Activated CD8-positive, alpha-beta memory T cell treated with anti-CD3 and anti-CD28 coated beads, Interleukin-2, amount 10 ng/mL, durations not matched to agents 7 days and 5 days (primary cell): ENCODE results near the gene CTSO. TPM values are rescaled to one million over a fixed set of nuclear protein-coding genes. Genes with fewer than 3 reads are reported as not detected.

ENCODE experiments used
- ATAC-seq: fragments of 150-1000 bp; cut with Tn5 transposase; one replicate; pipeline ENCODE4 v1.10.0; 2021; ENCODE audit warnings: moderate library complexity
- CTCF ChIA-PET: fragments of 350-600 bp; sonication (Branson Sonifier 250); formaldehyde crosslinking; loops from one replicate; lab custom pipeline; 2021; ENCODE audit warnings: antibody characterized with exemption; lab: Charles Lee
- DNase-seq: peaks from one replicate; pipeline ENCODE4 v3.0.0-alpha.2; 2020
- H3K27ac Mint-ChIP-seq: one replicate; pipeline ENCODE4 v1.8.0; 2021; ENCODE audit warnings: mild to moderate bottlenecking, mixed read lengths
- H3K27me3 Mint-ChIP-seq: one replicate; pipeline ENCODE4 v1.8.0; 2021; ENCODE audit warnings: mixed read lengths
- H3K36me3 Mint-ChIP-seq: one replicate; pipeline ENCODE4 v1.8.0; 2021; ENCODE audit warnings: mild to moderate bottlenecking, mixed read lengths
- H3K4me1 Mint-ChIP-seq: one replicate; pipeline ENCODE4 v1.8.0; 2021; ENCODE audit warnings: mixed read lengths
- H3K4me3 Mint-ChIP-seq: one replicate; pipeline ENCODE4 v1.8.0; 2021; ENCODE audit warnings: mild to moderate bottlenecking, moderate library complexity, mixed read lengths
- H3K9me3 Mint-ChIP-seq: one replicate; pipeline ENCODE4 v1.8.0; 2022; ENCODE audit warnings: low read depth, mixed read lengths
- total RNA-seq, 2 experiments: library from RNA; stranded (reverse); gene quantifications; one replicate each; pipeline ENCODE4 v1.2.3, GENCODE V29; 2021

The CTSO gene
- total RNA-seq, 2 experiments from 2014 or later: 3.0 to 3.4 TPM

- Mint-ChIP-seq H3K9me3 (no peaks in the 10 kb centered on the region), H3K4me3 (no peak overlapping the region), H3K27me3 (peaks cover 6% of the 10 kb centered on the region), H3K27ac (no peak overlapping the region), H3K36me3 (no peaks in the 10 kb centered on the region), H3K4me1 (no peaks in the 10 kb centered on the region)
- CTCF ChIA-PET: no interaction called here
- DNase-seq (no peak), ATAC-seq (no peak)
Observed at GRCh38 chr4:155966731-155967395, 13.2 kb upstream of the CTSO start.

- Mint-ChIP-seq H3K36me3 (no peaks in the 10 kb centered on the region), H3K4me1 (no peaks in the 10 kb centered on the region), H3K9me3 (no peaks in the 10 kb centered on the region), H3K27me3 (peaks cover 6% of the 10 kb centered on the region), H3K27ac (no peak overlapping the region), H3K4me3 (no peak overlapping the region)
- CTCF ChIA-PET: no interaction called here
- ATAC-seq (no peak), DNase-seq (no peak)
Observed at GRCh38 chr4:155966171-155966570, 12.5 kb upstream of the CTSO start.

GRCh38 chr4:155964016-155964891 is 10.6 kb upstream of the CTSO start:
- no peaks in the 10 kb centered on the region for H3K9me3 Mint-ChIP-seq
- DNase-seq (no peak), ATAC-seq (no peak)
- no peaks in the 10 kb centered on the region for H3K4me1 Mint-ChIP-seq
- H3K27me3 Mint-ChIP-seq: peaks cover 9% of the 10 kb centered on the region
- H3K27ac Mint-ChIP-seq: no peak overlapping the region
- H3K36me3 Mint-ChIP-seq: no peaks in the 10 kb centered on the region
- CTCF ChIA-PET: no interaction called here
- H3K4me3 Mint-ChIP-seq: no peak overlapping the region

- ATAC-seq (no peak), DNase-seq (no peak)
- H3K36me3 Mint-ChIP-seq: no peaks in the 10 kb centered on the region
- H3K4me3 Mint-ChIP-seq: no peak overlapping the region
- no peak overlapping the region for H3K27ac Mint-ChIP-seq
- CTCF ChIA-PET: no interaction called here
- no peaks in the 10 kb centered on the region for H3K9me3 Mint-ChIP-seq
- H3K4me1 Mint-ChIP-seq: no peaks in the 10 kb centered on the region
- peaks cover 10% of the 10 kb centered on the region for H3K27me3 Mint-ChIP-seq
Observed at GRCh38 chr4:155962767-155963166, 9.1 kb upstream of the CTSO start.

- ATAC-seq (no peak), DNase-seq (no peak)
- Mint-ChIP-seq H3K4me3 (no peak overlapping the region), H3K36me3 (no peaks in the 10 kb centered on the region), H3K9me3 (no peaks in the 10 kb centered on the region), H3K27me3 (peaks cover 6% of the 10 kb centered on the region), H3K4me1 (no peaks in the 10 kb centered on the region), H3K27ac (no peak overlapping the region)
- CTCF ChIA-PET: no interaction called here
Observed at GRCh38 chr4:155961575-155961974, 7.9 kb upstream of the CTSO start.

- no peak overlapping the region for H3K4me3 Mint-ChIP-seq
- H3K27me3 Mint-ChIP-seq: peaks cover 6% of the 10 kb centered on the region
- H3K36me3 Mint-ChIP-seq: no peaks in the 10 kb centered on the region
- CTCF ChIA-PET: no interaction called here
- DNase-seq (no peak), ATAC-seq (no peak)
- no peaks in the 10 kb centered on the region for H3K4me1 Mint-ChIP-seq
- H3K27ac Mint-ChIP-seq: no peak overlapping the region
- no peaks in the 10 kb centered on the region for H3K9me3 Mint-ChIP-seq
Observed at GRCh38 chr4:155960522-155960921, 6.9 kb upstream of the CTSO start.

- no peak for ATAC-seq
- Mint-ChIP-seq H3K4me3 (no peak overlapping the region), H3K27ac (no peak overlapping the region), H3K4me1 (peaks cover 1% of the 10 kb centered on the region), H3K9me3 (no peaks in the 10 kb centered on the region), H3K27me3 (peaks cover 6% of the 10 kb centered on the region), H3K36me3 (no peaks in the 10 kb centered on the region)
- DNase-seq: no peak
- CTCF ChIA-PET: no interaction called here
Observed at GRCh38 chr4:155959417-155959816, 5.8 kb upstream of the CTSO start.

- CTCF ChIA-PET: interaction anchor here (2.3 kb wide), 1 partner anchor 146 kb away, joined by 5 read pairs; no protein-coding TSS in a partner anchor
- ATAC-seq: no peak
- no peaks in the 10 kb centered on the region for H3K9me3 Mint-ChIP-seq
- no peak overlapping the region for H3K4me3 Mint-ChIP-seq
- DNase-seq: no peak
- H3K36me3 Mint-ChIP-seq: no peaks in the 10 kb centered on the region
- H3K27ac Mint-ChIP-seq: no peak overlapping the region
- peaks cover 12% of the 10 kb centered on the region for H3K4me1 Mint-ChIP-seq
- peaks cover 6% of the 10 kb centered on the region for H3K27me3 Mint-ChIP-seq
Observed at GRCh38 chr4:155956461-155956860, 2.8 kb upstream of the CTSO start.

GRCh38 chr4:155954939-155955338 is 1.3 kb upstream of the CTSO start:
- CTCF ChIA-PET: interaction anchor here (2.3 kb wide), 1 partner anchor 145 kb away, joined by 5 read pairs; no protein-coding TSS in a partner anchor
- peaks cover 5% of the 10 kb centered on the region for H3K27me3 Mint-ChIP-seq
- peaks cover 12% of the 10 kb centered on the region for H3K4me1 Mint-ChIP-seq
- H3K9me3 Mint-ChIP-seq: no peaks in the 10 kb centered on the region
- H3K4me3 Mint-ChIP-seq: no peak overlapping the region
- DNase-seq (no peak), ATAC-seq (no peak)
- H3K27ac Mint-ChIP-seq: no peak overlapping the region
- H3K36me3 Mint-ChIP-seq: no peaks in the 10 kb centered on the region

- Mint-ChIP-seq H3K27ac (peak overlapping the region; percentile 100), H3K4me1 (peaks cover 12% of the 10 kb centered on the region), H3K4me3 (peak overlapping the region; percentile 89), H3K36me3 (no peaks in the 10 kb centered on the region), H3K9me3 (no peaks in the 10 kb centered on the region), H3K27me3 (peaks cover 3% of the 10 kb centered on the region)
- ATAC-seq (no peak), DNase-seq (no peak)
- CTCF ChIA-PET: interaction anchor here (0.8 to 3.6 kb wide), 7 partner anchors 10 to 1404 kb away, joined by 3 to 30 read pairs (median 3); partner anchors contain the start of gene PLRG1
Observed at GRCh38 chr4:155954118-155954685, 536 bp upstream of the CTSO start.

GRCh38 chr4:155952501-155952901 is 1.2 kb downstream of the CTSO start:
- ATAC-seq (no peak), DNase-seq (no peak)
- H3K9me3 Mint-ChIP-seq: no peaks in the 10 kb centered on the region
- CTCF ChIA-PET: interaction anchor here (1.0 to 3.6 kb wide), 6 partner anchors 9 to 423 kb away, joined by 3 to 30 read pairs (median 4); no protein-coding TSS in a partner anchor
- no peaks in the 10 kb centered on the region for H3K36me3 Mint-ChIP-seq
- no peaks in the 10 kb centered on the region for H3K27me3 Mint-ChIP-seq
- H3K27ac Mint-ChIP-seq: no peak overlapping the region
- H3K4me1 Mint-ChIP-seq: peaks cover 12% of the 10 kb centered on the region
- H3K4me3 Mint-ChIP-seq: no peak overlapping the region

GRCh38 chr4:155950461-155950860 is 3.2 kb downstream of the CTSO start:
- CTCF ChIA-PET: interaction anchor here (3.6 kb wide), 1 partner anchor 141 kb away, joined by 30 read pairs; no protein-coding TSS in a partner anchor
- no peak overlapping the region for H3K4me3 Mint-ChIP-seq
- DNase-seq (no peak), ATAC-seq (no peak)
- H3K4me1 Mint-ChIP-seq: peaks cover 12% of the 10 kb centered on the region
- no peak overlapping the region for H3K27ac Mint-ChIP-seq
- H3K36me3 Mint-ChIP-seq: no peaks in the 10 kb centered on the region
- H3K27me3 Mint-ChIP-seq: no peaks in the 10 kb centered on the region
- H3K9me3 Mint-ChIP-seq: no peaks in the 10 kb centered on the region

GRCh38 chr4:155948541-155948940 is 5.1 kb downstream of the CTSO start:
- ATAC-seq (no peak), DNase-seq (no peak)
- no peaks in the 10 kb centered on the region for H3K36me3 Mint-ChIP-seq
- H3K27ac Mint-ChIP-seq: no peak overlapping the region
- no peaks in the 10 kb centered on the region for H3K27me3 Mint-ChIP-seq
- no peak overlapping the region for H3K4me3 Mint-ChIP-seq
- H3K9me3 Mint-ChIP-seq: no peaks in the 10 kb centered on the region
- peaks cover 6% of the 10 kb centered on the region for H3K4me1 Mint-ChIP-seq
- CTCF ChIA-PET: no interaction called here
